GM18520 (cell line): Measurements from ENCODE around the gene AGMO.

ENCODE experiments used
- ATAC-seq: cut with Tn5 transposase; IDR thresholded peaks from one replicate; pipeline ENCODE4 v1.9.1; 2021; ENCODE audit not compliant: unreplicated experiment

Gene AGMO

GRCh38 chr7:15402436-15403136 lies 159.2 kb downstream of the AGMO start:
- ATAC-seq, result no peak

- no peak for ATAC-seq
Observed at GRCh38 chr7:15400440-15400839, 161.4 kb downstream of the AGMO start.

GRCh38 chr7:15399441-15399840 lies 162.4 kb downstream of the AGMO start:
- ATAC-seq, result no peak

GRCh38 chr7:15397922-15398760 lies 163.7 kb downstream of the AGMO start:
- ATAC-seq, result no peak

GRCh38 chr7:15397159-15397550 lies 164.7 kb downstream of the AGMO start:
- no peak for ATAC-seq

GRCh38 chr7:15396210-15397158 lies 165.3 kb downstream of the AGMO start:
- ATAC-seq, result no peak

- no peak for ATAC-seq
Observed at GRCh38 chr7:15389073-15389472, 172.7 kb downstream of the AGMO start.

- ATAC-seq, result no peak
Observed at GRCh38 chr7:15378494-15379145, 183.2 kb downstream of the AGMO start.

GRCh38 chr7:15376600-15376999 lies 185.2 kb downstream of the AGMO start:
- no peak for ATAC-seq

GRCh38 chr7:15370441-15370840 lies 191.4 kb downstream of the AGMO start:
- ATAC-seq, result no peak

GRCh38 chr7:15368653-15369052 lies 193.2 kb downstream of the AGMO start:
- no peak for ATAC-seq

- ATAC-seq, result no peak
Observed at GRCh38 chr7:15367897-15368296, 193.9 kb downstream of the AGMO start.

GRCh38 chr7:15358112-15358511 lies 203.7 kb downstream of the AGMO start:
- no peak for ATAC-seq

GRCh38 chr7:15352421-15353206 lies 209.2 kb downstream of the AGMO start:
- no peak for ATAC-seq

GRCh38 chr7:15345216-15345615 lies 216.6 kb downstream of the AGMO start:
- no peak for ATAC-seq

GRCh38 chr7:15341817-15342216 lies 220.0 kb downstream of the AGMO start:
- no peak for ATAC-seq

GRCh38 chr7:15336146-15336545 lies 225.7 kb downstream of the AGMO start:
- no peak for ATAC-seq

- ATAC-seq, result no peak
Observed at GRCh38 chr7:15335390-15335789, 226.4 kb downstream of the AGMO start.

GRCh38 chr7:15334536-15335263 lies 227.1 kb downstream of the AGMO start:
- ATAC-seq, result no peak
